ENCODE measurements around the gene MYO1B.

Gene MYO1B

DNA sequence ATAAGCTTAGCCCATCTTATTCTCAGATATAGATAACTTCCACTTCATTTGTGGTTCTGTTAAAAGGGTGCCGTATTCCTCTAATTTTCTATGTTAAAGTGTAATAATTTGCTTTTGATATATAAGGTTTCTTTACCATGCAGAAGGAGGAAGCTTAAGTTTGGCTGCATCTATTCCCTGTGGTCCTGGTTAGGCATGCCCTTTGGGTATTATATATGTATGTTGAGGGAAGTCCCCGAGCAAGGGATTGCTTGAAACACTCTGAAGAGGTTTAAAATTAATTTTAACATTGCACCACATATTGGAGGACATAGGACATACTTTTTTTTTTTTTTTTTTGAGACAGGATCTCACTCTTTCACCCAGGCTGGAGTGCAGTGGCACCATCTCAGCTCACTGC is 16.9 kb upstream of the MYO1B start:
- no peak for DNase-seq

DNA sequence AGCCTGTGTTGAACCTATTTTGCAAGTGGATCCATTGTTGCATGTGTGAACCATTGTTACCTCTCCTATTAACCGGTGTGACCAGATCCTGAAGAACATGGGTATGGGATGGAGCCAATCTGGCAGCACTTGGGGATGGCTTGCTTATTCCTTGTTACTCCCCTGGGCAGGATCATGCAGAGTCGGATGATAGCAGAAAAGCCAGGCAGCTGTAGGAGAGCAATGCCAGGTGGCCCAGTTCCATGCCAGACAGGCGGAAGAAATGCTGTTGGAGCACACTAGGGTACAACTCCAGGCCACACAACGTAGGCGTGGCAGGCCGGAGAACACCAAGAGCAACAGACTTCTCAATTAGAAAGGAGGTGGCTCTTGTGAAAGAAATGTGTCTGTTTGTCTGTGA is 16.3 kb upstream of the MYO1B start:
- DNase-seq: no peak

DNA sequence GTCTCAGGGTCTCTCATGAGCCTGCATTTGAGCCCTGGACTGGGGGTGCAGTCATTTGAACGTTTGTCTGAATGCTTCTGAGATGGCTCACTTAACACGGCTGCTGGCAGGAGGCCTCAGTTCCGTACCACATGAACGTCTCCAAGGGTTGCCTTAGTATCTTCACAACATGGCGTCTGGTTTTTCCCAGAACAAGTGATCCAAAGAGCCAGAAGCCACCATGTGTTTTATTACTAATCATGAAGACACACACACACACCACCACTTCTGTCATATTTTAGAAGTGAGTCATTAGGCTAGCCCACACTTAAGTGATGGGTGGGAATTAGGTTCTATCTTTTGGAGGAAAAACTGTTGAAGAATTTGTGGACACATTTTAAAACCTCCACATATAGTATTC is 15.0 kb upstream of the MYO1B start:
- DNase-seq: no peak

DNA sequence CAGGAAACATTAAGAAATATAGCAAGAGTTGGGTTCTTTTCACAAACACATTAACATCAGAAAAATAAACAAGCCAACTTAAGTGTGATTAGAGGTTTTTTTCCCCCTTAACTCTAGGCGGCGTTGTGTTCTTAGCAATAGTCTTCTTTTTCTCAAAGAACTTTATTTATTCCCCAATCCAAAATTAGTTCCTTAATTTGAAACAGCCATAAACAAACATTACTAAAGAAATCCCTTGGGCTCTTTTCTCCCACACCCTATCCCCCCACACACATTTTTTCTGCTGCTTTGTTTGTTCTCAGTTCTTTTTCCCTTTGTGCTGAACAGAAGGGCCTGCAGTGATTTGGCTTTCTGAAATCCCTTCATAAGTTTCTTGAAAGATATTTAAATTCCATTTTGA is 13.2 kb upstream of the MYO1B start:
- DNase-seq: no peak

DNA sequence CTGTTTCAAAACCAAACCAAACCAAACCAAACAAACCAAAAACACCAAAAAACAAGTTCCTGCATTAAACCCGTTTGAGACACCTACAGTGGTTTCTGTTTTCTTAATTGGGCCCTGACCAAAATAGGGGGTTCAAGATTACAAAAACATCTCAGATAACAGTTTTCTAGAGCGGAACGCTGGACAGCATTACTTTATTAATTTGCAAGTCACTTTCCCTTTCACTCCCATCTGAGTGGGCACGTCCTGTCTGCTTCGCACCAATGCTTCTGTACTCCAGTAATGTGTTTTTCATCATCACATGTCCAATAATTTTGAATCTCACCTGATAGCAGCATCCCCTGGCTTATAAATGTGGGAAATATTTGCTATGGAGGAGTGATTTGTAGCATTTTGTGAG is 11.7 kb upstream of the MYO1B start:
- no peak for DNase-seq

DNA sequence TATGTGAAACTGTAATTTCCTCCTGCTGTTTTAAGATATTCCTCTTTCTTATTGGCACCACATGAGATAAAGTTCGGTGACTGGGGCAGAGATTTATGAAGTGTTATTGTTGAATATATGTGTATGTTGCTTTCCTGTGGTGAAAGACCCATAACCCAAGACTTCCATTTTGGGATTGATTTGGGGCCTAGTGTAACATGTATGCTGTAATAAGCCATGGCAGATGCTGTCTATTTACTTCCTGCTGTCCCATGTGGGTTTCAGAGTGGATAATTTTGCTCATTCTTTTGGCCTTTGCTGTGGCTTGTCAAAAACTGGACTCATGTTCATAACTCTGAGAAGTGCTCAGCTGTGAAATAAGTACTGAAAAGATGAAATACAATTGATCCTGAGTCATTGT is 10.8 kb upstream of the MYO1B start:
- no peak for DNase-seq

DNA sequence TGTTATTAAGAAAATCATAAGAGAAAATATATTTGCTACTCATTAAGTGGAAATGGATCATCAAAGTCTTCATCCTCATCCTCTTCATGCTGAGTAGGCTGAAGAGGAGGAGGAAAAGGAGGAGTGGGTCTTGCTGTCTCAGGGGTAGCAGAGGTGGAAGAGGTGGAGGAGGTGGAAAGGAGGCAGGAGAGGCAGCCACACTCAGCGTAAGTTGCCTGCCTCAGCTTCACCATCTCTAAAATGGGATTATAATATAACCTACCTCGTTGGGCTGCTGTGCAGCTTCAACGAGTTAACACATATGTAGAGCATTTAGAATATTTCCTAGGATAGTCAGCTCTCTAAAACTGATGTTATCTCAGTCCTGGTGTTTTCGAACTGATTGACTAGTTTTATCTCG is 4.3 kb upstream of the MYO1B start:
- no peak for DNase-seq

DNA sequence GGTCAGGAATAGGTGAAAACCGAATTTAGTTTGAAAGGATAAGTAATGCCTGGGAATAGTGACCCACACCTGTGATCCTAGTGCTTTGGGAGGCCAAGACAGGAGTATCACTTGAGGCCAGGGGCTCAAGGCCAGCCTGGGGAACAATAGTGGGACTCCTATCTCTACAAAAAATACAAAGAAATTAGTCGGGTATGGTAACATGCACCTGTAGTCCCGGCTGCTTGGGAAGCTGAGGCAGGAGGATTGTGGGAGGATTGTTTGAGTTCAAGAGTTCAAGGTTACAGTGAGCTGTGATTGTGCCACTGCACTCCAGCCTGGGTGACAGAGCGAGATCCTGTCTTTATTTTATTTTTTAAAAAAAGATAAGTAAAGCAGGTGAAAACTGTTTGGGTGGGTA is 3.8 kb upstream of the MYO1B start:
- no peak for DNase-seq

DNA sequence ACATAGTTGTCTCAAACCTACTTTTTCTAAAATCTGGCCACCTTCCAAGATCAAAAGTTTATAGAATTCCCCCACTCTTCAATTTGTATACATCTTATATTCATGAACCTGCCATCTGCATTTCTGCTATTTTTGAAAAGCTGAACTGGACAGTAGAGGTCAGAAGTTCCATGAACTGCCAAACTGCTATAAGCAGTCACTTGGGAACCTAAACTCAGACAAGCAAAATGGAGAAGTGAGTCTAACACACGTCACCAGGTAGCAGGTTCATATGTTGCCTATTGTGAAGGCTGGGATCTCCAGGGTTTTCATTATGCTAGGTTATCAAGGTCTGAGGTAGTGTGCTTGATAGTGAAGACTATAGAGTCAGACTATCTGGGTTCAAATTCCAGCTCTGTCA is 2.0 kb upstream of the MYO1B start:
- DNase-seq: no peak

DNA sequence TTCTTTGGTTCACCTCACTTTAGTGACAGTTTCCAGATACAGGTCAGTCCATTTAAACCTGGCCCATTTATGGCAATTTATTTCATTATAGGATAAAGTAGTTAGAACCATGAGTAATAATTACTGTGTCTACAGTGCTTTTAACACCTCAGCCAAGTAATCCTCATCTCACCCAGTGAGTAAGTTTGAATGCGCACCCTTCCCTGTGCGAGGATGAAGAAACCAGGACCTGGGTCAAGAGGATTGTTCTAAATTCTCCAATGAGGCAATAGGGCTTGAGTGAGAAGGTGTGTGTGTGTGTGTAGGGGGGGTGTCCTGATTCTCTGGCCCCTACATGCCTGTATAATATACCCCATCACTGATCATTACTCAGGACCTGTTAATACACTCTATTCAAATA is 854 bp upstream of the MYO1B start:
- DNase-seq: no peak

DNA sequence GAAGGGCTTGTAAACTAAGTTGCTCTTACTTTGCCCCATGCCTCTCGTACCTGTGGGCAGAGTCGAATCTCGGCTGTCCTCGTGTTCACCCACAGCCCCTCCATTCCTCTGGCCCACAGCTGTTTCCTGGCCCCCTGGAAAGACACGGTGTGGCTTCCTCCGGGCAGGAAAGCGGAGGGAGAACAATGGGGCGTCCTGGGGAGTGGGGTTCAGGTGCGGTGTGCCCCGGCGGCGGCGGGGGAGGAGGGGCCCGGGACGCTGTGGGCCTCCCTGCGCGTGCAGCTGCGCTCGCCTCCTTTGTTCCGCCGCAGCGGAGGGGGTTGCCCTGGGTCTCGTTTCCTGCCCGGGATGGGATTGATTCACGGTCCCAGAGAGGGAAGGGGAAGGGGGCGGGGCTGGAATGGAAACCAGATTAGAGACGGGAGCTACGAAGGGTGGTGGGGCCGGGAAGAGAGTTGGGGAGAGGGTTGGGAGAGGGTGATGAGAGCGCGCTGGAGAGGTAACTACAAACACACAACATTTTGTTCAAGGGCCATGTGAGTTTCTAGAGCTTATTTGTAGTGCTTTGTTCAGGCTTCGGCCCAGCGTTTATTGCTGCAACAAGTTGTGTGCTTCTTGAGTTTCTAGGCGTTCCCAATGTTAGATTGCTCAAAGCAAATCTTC is 796 bp downstream of the MYO1B start:
- peak; percentile 16 for DNase-seq

DNA sequence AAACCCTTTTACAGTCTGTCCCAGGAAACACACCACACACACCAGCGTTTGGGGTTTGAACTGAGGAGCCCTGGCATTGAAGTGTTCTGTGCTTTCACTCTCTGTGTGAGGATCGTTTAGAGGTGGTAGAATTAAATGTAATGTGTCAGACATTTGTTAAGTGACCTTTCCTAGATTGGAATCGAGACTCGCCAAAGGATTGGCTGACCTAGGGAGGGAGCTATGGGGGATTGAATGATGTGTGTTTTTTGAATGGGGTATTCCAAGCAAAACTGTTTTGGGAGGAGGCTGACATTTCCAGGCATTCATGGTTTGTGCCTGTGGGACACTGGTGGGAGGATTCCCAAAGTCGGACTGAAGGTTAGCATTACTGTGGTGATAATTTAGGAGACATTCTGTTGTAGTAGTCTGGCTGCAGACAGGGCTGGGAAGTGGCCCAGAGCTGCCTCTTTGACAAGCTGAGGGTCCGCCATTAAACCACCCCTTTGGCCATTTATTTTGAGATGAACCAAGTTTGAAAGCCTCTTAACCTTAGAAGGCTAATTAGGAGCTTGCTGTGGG is 1.7 kb downstream of the MYO1B start:
- no peak for DNase-seq

DNA sequence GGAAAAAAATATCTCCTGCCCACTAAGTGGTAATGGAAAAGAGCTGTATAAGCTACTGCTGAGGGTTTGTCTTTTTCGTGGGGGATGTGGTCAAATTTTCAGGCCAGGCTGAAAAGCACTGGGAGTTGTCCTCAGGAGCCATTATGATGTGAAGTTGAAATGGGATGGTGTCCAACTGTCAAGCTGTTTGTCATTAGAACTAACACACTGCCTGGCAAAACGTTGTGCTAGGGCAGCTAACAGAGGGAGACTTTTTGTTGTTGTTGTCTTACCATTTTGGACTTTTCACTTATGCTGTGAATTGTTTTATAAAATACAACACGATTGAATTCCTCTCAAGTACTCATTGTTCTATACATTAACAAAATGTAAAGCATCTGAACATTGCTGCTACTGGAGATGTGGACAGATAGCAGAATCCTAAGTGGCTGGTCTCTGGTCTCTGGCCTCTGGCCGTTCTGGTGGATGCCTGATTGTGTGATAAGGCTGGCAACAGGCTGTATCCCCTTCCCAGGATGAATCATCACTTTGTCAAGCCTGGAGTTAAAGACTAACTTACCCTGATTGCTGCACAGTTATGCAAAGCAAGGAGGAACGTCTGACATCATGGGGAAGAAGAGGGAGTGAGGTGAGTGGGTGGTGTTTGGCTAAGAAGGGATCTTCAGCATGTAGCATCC is 2.3 kb downstream of the MYO1B start:
- DNase-seq: no peak

DNA sequence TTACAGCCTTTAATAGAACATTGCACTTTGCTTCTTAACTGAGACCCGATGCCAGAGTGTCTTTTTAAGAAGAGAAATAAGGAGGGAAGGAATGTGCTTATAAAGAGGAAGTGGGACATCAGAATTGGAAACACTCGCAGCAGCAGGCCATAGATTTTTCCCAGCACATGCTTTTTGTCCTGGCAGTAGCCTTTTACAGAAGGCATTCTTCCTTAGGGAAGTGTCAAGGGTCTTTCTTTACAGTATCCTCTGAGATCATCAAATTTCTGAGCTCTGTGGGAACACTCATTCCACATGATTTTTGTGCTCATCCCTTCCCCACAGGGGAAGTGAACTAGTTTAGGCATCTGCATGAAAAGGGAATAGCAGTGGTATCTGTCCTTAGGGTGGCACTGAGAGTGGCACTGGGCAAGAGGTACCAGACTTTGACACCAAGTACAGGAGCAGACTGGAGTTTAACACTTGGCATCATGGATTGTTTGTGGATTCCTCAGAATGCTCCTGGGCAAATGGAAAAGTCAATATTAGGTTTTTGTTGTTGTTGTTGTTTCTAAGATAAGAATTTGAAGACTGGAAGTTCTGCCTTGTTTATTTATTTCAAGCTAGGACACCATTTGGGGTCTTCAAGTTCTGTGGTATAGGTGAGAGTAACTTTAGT is 4.1 kb downstream of the MYO1B start:
- DNase-seq: no peak

DNA sequence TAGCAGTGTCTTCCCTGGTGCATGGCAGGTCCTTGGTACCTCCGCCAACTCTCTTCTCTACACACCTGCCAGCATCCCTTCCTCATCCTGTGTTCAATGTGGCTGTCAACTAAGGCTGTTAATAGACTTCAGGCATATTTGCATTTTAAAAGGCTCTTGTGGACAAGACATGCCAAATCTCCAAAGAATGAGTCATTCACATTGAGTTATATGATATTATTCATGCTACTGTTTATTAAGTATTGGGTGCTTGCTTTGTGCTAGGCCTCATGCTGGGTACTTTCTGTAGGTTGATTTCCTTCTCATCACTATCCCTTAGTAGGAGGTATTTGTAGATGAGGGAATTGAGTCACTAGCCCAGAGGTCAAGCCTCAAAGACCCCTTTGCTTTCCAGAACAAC is 5.2 kb downstream of the MYO1B start:
- DNase-seq: no peak

DNA sequence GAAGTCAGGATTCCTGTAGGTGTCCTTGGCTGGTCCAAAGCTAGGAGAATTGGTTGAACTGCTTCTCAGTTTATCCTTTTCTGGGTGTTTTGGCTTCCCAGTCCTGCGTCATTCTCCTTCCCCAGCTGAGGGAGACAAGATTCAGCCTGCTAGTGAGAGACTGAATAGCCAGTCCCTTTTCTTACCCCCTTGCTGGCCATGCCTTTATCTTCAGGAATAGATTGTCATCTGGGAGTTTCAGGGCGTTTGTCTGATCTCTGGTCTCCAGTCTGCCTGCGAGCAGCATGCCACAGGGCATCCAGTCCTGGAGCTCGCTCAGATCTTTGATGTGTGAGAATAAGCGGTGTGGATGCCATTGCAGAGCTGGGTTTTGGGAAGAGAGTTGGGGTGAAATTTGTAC is 5.8 kb downstream of the MYO1B start:
- no peak for DNase-seq

DNA sequence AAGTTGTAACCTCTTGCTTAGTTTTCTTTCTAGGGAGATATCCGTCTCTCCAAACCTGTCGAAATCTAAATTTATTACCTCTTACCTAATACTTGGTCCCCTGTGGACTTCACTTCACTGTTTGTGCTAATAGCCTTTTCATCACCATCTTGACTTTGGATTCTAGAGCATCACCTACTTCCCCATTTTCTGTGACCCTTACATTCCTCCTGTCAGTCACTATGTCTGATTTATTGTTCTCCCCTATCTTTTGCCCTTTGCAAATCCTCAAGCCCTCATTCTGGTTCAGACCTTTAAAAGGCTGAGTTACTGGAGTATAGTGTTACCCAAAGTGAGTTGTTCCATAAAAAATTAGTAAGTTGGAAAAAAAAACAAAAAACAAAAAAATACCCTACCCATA is 7.5 kb downstream of the MYO1B start:
- no peak for DNase-seq

DNA sequence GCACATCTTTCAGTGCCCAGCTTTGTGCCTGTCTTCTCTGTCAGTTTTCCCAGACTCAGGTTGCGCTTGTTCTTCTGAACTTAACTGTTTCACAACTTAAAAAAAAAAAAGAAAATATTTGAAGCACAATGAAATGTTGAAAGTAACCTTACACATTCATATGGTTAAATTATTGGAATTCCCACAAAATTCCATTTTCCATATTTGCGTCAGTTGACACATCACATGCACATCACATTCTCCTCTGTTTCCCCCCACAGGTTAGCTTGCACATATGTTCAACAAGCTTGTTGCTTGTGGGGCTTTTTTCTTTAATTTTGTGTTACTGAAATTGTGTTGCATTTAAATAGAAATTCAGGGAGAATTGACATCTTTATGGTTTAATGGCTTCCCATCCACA is 8.3 kb downstream of the MYO1B start:
- no peak for DNase-seq

DNA sequence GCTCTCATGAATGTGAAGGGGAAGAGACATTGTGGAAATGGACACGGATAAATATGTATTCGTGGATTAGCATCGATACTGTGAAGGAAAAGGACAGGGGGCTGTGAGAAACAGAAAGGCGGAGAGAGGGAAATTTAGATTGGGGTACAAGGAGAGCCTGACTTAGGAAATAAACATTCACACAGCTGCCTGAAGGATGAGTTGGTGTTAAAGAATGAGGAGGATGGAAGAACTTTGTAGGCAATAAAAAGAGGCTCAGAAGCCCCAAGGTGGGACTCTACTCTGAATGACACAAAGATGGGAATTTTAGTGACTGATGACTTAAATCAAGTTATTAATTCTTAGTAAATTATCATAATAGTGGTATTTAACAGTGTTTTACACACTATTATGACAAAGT is 10.1 kb downstream of the MYO1B start:
- no peak for DNase-seq

DNA sequence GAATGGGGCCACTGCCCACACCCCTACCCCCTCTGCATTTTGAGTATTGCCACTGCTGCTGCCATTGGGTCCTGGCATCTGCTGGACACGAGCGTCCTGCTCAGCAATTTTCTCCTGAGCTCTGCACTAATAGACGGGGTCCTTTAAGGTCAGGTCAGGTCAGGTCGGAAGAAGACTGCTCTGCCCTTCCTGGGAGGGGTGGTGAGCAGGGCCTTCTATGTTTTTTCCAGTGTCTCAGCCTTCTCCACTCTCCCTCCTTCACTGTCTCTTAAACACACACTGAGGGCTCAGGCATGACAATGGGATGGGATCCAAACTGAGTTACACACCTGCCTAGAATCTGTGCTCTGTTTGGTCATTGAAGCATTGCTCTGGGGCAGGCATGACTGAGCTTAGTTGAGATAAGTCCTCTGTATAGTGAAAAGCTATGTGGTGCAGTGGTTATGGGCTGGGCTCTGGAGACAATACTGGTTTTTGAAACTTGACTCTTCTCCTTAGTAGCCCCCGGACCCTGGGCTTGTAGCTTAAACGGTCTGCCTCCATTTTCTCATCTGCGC is 10.6 kb downstream of the MYO1B start:
- DNase-seq: no peak

DNA sequence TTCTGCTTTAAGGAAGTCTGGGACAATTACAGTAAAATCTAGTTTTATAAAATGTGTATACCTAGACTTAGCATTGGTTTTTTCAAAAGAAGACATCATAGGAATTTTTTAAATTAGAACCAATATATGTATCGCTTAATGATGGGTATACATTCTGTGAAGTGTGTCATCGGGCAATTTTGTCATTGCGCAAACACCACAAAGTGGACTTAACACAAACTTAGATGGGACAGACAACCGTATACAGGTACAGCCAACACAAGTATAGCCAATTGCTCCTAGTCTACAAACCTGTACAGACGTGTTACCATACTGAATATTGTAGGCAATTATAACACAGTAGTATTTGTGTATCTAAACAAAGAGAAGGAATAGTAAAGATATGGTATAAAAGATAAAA is 12.7 kb downstream of the MYO1B start:
- DNase-seq: no peak

DNA sequence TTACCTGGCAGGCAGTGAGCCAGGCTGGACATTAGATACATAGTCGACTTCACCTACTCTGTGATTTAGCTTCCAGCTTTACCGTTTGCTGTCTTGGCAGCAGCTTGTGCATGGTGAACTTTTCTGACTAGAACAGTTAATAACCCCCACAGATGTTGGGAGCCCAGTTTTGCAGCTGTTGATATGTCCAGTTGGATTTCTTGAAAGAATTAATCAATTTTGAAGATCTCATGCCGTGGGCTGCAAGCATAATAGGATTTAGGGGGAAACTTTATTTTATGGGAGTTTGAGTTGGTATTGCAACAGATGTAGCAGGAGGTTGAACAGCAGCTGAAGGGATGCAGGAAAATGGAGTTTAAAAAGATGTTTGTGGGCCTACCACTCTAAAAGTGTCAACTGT is 13.8 kb downstream of the MYO1B start:
- no peak for DNase-seq

DNA sequence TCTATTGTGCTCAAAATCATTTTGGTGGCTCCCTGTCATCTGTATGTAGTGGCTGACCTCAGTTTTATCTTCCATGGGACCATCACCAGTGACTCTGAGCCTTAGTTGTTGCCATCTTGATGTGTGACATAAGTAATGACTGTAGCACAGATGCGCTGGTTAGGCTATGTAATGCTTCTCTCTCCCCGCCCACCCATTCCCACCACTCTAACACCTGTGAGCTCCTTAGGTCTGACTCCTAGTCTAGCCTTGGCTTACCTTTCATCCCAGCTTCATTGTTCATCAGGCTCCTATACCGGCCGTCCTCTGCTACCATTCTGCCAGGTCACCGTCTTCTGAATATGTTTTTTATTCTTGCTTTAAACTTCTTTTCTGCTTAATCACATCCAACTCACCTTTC is 17.2 kb downstream of the MYO1B start:
- DNase-seq: no peak

DNA sequence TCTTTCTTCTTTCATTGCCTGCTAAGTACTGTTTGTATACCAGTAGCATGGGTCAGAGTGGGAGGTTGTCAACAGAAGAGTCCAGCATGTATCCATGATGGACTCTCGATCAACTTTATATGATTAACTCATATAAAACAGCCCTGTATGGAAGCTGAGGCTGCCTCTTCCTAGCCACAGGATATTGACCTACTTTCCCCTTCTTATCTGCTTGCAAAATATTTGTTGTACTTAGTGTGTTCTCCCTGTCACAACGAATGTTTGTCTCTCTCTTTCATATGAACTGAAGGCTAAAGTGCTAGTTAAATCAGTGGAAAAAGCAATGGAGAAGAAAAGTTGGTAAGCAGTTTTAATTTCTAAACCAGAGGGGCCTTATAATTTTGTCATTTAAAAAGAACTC is 17.8 kb downstream of the MYO1B start:
- no peak for DNase-seq
